A549 (cell line): ENCODE data around the gene INHA. TPM values are rescaled to one million over a fixed set of nuclear protein-coding genes. Genes with fewer than 3 reads are reported as not detected.

Experiments used
- ATAC-seq, 2 experiments: fragments of 200-7000 bp in 1 of 2; fragments of >200 bp in 1 of 2; cut with Nextera tagmentation in 1 of 2; cut with Tn5 transposase in 1 of 2; 3 replicates each; pipeline versions ENCODE4 v1.8.0 to v1.9.1; 2018 to 2020; ENCODE audit warnings: mild to moderate bottlenecking in 1 of 2, moderate library complexity in 1 of 2
- CTCF ChIA-PET: fragments of 300-600 bp; sonication (Branson Sonifier 250); formaldehyde crosslinking; extraction: SDS; loops from one replicate; lab custom pipeline; 2021; ENCODE audit warnings: antibody characterized with exemption, inconsistent platforms; lab: Yijun Ruan, JAX
- POLR2A ChIA-PET: fragments of 350-600 bp; formaldehyde crosslinking; extraction: SDS; loops from one replicate; lab custom pipeline; 2021; ENCODE audit warnings: antibody characterized with exemption, inconsistent platforms; lab: Yijun Ruan, JAX
- DNase-seq, 2 experiments: peaks; one replicate each; pipeline versions ENCODE4 v3.0.0 to v3.0.0-alpha.2; 2011 to 2016; ENCODE audit warnings: low read depth in 1 of 2, low spot score in 1 of 2
- FAIRE-seq: peaks from 2 replicates; lab custom pipeline; 2011; peaks lifted over from hg19 to GRCh38; lab: Jason Lieb, UNC
- H3K27ac ChIP-seq, 2 experiments: fragments of >200 bp; sonication (Bioruptor Twin); formaldehyde crosslinking; 3 replicates each; pipeline ENCODE4 v1.5.1; 2016 to 2017
- H3K4me1 ChIP-seq: fragments of >200 bp; sonication (Bioruptor Twin); formaldehyde crosslinking; 3 replicates; pipeline ENCODE4 v1.6.1; 2016
- H3K4me2 ChIP-seq: fragments of >200 bp; sonication (Bioruptor Twin); formaldehyde crosslinking; 3 replicates; pipeline ENCODE4 v1.6.1; 2016
- H3K4me3 ChIP-seq: fragments of >200 bp; sonication (Bioruptor Twin); formaldehyde crosslinking; 3 replicates; pipeline ENCODE4 v1.5.1; 2016
- H3K9me3 ChIP-seq: fragments of >200 bp; sonication (Bioruptor Twin); formaldehyde crosslinking; 3 replicates; pipeline ENCODE4 v1.6.1; 2016
- CEBPB ChIP-seq, 2 experiments: fragments of >200 bp in 1 of 2; sonication (Bioruptor Twin) in 1 of 2; formaldehyde crosslinking in 1 of 2; IDR thresholded peaks; 2 replicates each; pipeline ENCODE4 v1.6.1; 2012 to 2016
- EHMT2 ChIP-seq: fragments of 200-600 bp; sonication (generic); IDR thresholded peaks from 2 replicates; pipeline ENCODE4 v1.6.1; 2016; ENCODE audit warnings: antibody characterized with exemption, low read depth, mild to moderate bottlenecking, moderate library complexity
- FOSL2 ChIP-seq, 2 experiments: fragments of 450-650 bp in 1 of 2; fragments of >200 bp in 1 of 2; sonication (Bioruptor Twin) in 1 of 2; formaldehyde crosslinking; IDR thresholded peaks; 2 replicates each; pipeline versions ENCODE4 v1.5.0 to v1.6.1; 2016 to 2020; ENCODE audit warnings: mild to moderate bottlenecking in 1 of 2, moderate library complexity in 1 of 2
- GATA3 ChIP-seq: IDR thresholded peaks from 2 replicates; pipeline ENCODE4 v1.6.1; 2012; ENCODE audit warnings: borderline replicate concordance
- HEYL ChIP-seq: fragments of 250-450 bp; sonication (Bioruptor Pico); IDR thresholded peaks from 2 replicates; pipeline ENCODE4 v1.8.0; 2021; ENCODE audit warnings: mild to moderate bottlenecking, moderate library complexity
- HOXA7 ChIP-seq: fragments of 250-450 bp; sonication (Bioruptor Pico); IDR thresholded peaks from 2 replicates; pipeline ENCODE4 v1.5.0; 2020; ENCODE audit warnings: mild to moderate bottlenecking, moderate library complexity
- MAZ ChIP-seq: fragments of 150-350 bp; IDR thresholded peaks from 2 replicates; pipeline ENCODE4 v1.6.1; 2014; ENCODE audit warnings: antibody characterized with exemption, low read depth, low read length, borderline replicate concordance
- NR3C1 ChIP-seq: fragments of >200 bp; sonication (Bioruptor Twin); formaldehyde crosslinking; IDR thresholded peaks from 3 replicates; pipeline ENCODE4 v1.6.1; 2017
- POLR2A ChIP-seq: IDR thresholded peaks from 2 replicates; pipeline ENCODE4 v1.6.1; 2012; ENCODE audit warnings: mild to moderate bottlenecking, low read length
- RFX5 ChIP-seq: fragments of 450-650 bp; IDR thresholded peaks from 2 replicates; pipeline ENCODE4 v1.7.1; 2014; ENCODE audit warnings: antibody characterized with exemption, mild to moderate bottlenecking, moderate library complexity
- SMC3 ChIP-seq: fragments of >200 bp; sonication (Bioruptor Twin); formaldehyde crosslinking; IDR thresholded peaks from 3 replicates; pipeline ENCODE4 v1.6.1; 2018; ENCODE audit warnings: inconsistent platforms
- SREBF2 ChIP-seq: fragments of 450-650 bp; IDR thresholded peaks from 2 replicates; pipeline ENCODE4 v1.6.1; 2014; ENCODE audit warnings: mild to moderate bottlenecking, moderate library complexity
- TFCP2L1 ChIP-seq: fragments of 250-450 bp; sonication (Bioruptor Pico); IDR thresholded peaks from 2 replicates; pipeline ENCODE4 v1.5.0; 2021; ENCODE audit warnings: mild to moderate bottlenecking
- WGBS: methylation state at CpG from one replicate; pipeline ENCODE4 v1.1.6; 2017; ENCODE audit errors: missing lambda C conversion rate; 5-methylcytosine and 5-hydroxymethylcytosine counted together
- polyA plus RNA-seq, 4 experiments: library from polyadenylated mRNA; depleted of rRNA in 3 of 4; stranded (reverse); fragments of >200 nt; fragmentation: RNase III in 1 of 4; extraction: RNeasy Plus Mini Kit Qiagen cat#74134 plus additional on column Dnase treatment in 1 of 4; gene quantifications; 2 replicates in 3 of 4; 3 replicates in 1 of 4; pipeline ENCODE4 v1.2.3, GENCODE V29; 2011 to 2017
- TF ChIP-seq, protein P1 (sequence below): fragments of 250-450 bp; sonication (Bioruptor Pico); IDR thresholded peaks from 2 replicates; pipeline ENCODE4 v1.5.0; 2020; ENCODE audit warnings: low read depth, mild to moderate bottlenecking, moderate library complexity
- TF ChIP-seq, protein P2 (sequence below): fragments of >200 bp; sonication (Bioruptor Twin); formaldehyde crosslinking; IDR thresholded peaks from 3 replicates; pipeline ENCODE4 v1.6.1; 2016
- TF ChIP-seq, protein P3 (sequence below): fragments of >200 bp; sonication (Bioruptor Twin); formaldehyde crosslinking; IDR thresholded peaks from 3 replicates; pipeline ENCODE4 v1.5.1; 2016
- TF ChIP-seq, protein P4 (sequence below): fragments of 250-450 bp; sonication (Bioruptor Pico); IDR thresholded peaks from 2 replicates; pipeline ENCODE4 v1.5.0; 2021; ENCODE audit warnings: mild to moderate bottlenecking, moderate library complexity, borderline replicate concordance

Gene INHA
- polyA plus RNA-seq, 2 of the 4 experiments (the other 2 are of a cell fraction): 0.49 to 0.72 TPM

GRCh38 chr2:219545295-219545942 lies 26.7 kb upstream of the INHA start:
- FAIRE-seq: no peak
- no peak overlapping the region for H3K4me3 ChIP-seq
- H3K4me1 ChIP-seq: peaks cover 12% of the 10 kb centered on the region
- ChIA-PET POLR2A (no interaction called here), CTCF (interaction anchor here (0.6 to 79.1 kb wide), 4 partner anchors 16 to 154 kb away, joined by 3 to 3291 read pairs (median 120); partner anchors contain the start of genes ASIC4, GMPPA and SPEG)
- no peak for TF ChIP-seq SMC3
- TF ChIP-seq HOXA7 (CRISPR knock-in tag): no peak
- TF ChIP-seq FOSL2 (IDR thresholded peaks at IDR 0.05): no peak
- no peak for TF ChIP-seq FOSL2 (CRISPR knock-in tag; IDR thresholded peaks at IDR 0.05)
- no peak for TF ChIP-seq HEYL
- TF ChIP-seq, protein P1, sequence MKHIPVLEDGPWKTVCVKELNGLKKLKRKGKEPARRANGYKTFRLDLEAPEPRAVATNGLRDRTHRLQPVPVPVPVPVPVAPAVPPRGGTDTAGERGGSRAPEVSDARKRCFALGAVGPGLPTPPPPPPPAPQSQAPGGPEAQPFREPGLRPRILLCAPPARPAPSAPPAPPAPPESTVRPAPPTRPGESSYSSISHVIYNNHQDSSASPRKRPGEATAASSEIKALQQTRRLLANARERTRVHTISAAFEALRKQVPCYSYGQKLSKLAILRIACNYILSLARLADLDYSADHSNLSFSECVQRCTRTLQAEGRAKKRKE (CRISPR knock-in tag): no peak
- no peak for TF ChIP-seq NR3C1
- no peak for TF ChIP-seq CEBPB (IDR thresholded peaks at IDR 0.05)
- no peak for TF ChIP-seq RFX5
- TF ChIP-seq, protein P2, sequence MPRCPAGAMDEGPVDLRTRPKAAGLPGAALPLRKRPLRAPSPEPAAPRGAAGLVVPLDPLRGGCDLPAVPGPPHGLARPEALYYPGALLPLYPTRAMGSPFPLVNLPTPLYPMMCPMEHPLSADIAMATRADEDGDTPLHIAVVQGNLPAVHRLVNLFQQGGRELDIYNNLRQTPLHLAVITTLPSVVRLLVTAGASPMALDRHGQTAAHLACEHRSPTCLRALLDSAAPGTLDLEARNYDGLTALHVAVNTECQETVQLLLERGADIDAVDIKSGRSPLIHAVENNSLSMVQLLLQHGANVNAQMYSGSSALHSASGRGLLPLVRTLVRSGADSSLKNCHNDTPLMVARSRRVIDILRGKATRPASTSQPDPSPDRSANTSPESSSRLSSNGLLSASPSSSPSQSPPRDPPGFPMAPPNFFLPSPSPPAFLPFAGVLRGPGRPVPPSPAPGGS: no peak
- no peak for TF ChIP-seq POLR2A
- no peak for TF ChIP-seq EHMT2
- TF ChIP-seq, protein P3, sequence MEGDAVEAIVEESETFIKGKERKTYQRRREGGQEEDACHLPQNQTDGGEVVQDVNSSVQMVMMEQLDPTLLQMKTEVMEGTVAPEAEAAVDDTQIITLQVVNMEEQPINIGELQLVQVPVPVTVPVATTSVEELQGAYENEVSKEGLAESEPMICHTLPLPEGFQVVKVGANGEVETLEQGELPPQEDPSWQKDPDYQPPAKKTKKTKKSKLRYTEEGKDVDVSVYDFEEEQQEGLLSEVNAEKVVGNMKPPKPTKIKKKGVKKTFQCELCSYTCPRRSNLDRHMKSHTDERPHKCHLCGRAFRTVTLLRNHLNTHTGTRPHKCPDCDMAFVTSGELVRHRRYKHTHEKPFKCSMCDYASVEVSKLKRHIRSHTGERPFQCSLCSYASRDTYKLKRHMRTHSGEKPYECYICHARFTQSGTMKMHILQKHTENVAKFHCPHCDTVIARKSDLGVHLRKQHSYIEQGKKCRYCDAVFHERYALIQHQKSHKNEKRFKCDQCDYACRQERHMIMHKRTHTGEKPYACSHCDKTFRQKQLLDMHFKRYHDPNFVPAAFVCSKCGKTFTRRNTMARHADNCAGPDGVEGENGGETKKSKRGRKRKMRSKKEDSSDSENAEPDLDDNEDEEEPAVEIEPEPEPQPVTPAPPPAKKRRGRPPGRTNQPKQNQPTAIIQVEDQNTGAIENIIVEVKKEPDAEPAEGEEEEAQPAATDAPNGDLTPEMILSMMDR: no peak
- no peak for TF ChIP-seq TFCP2L1 (CRISPR knock-in tag)
- H3K27ac ChIP-seq: no peak overlapping the region
- no peak overlapping the region for H3K4me2 ChIP-seq
- DNase-seq: no peak
- no peak for ATAC-seq
- H3K9me3 ChIP-seq: no peaks in the 10 kb centered on the region
- 43% methylated on average over 3 of the region's 3 CpGs for WGBS

DNA sequence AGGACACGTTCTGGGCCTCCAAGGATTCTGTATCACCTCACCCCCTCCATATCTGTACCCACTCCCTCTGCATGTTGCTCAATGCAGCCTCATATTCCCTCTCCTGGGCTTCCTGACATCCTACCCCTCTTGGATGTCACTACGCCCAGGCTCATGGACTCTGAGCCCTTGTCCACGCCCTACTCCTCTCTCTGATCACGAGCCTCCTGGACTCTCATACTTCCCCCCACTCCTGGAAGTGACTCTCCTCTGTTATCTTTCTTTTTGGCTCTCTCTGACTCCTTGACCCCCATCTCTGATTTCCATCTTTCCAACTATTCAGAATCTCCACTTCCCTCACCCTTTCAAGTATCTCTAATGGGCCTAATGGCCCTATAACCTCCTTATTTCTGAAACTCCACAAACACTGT lies 26.2 kb upstream of the INHA start:
- H3K4me1 ChIP-seq: peaks cover 12% of the 10 kb centered on the region
- H3K4me2 ChIP-seq: no peak overlapping the region
- FAIRE-seq (no peak), ATAC-seq (no peak), DNase-seq (no peak)
- no peak for TF ChIP-seq NR3C1
- TF ChIP-seq, protein P4, sequence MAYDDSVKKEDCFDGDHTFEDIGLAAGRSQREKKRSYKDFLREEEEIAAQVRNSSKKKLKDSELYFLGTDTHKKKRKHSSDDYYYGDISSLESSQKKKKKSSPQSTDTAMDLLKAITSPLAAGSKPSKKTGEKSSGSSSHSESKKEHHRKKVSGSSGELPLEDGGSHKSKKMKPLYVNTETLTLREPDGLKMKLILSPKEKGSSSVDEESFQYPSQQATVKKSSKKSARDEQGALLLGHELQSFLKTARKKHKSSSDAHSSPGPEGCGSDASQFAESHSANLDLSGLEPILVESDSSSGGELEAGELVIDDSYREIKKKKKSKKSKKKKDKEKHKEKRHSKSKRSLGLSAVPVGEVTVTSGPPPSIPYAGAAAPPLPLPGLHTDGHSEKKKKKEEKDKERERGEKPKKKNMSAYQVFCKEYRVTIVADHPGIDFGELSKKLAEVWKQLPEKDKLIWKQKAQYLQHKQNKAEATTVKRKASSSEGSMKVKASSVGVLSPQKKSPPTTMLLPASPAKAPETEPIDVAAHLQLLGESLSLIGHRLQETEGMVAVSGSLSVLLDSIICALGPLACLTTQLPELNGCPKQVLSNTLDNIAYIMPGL (CRISPR knock-in tag): no peak
- TF ChIP-seq MAZ: no peak
- no peak for TF ChIP-seq SREBF2
- no peak for TF ChIP-seq GATA3
- no peak overlapping the region for H3K4me3 ChIP-seq
- WGBS: 1% methylated on average over 4 of the region's 4 CpGs
- ChIA-PET CTCF (interaction anchor here (7.9 to 79.1 kb wide), 3 partner anchors 16 to 76 kb away, joined by 77 to 3291 read pairs (median 164); partner anchors contain the start of genes ASIC4, GMPPA and SPEG), POLR2A (no interaction called here)
- H3K9me3 ChIP-seq: no peaks in the 10 kb centered on the region
- H3K27ac ChIP-seq: no peak overlapping the region
